ENCODE data around the gene PARP1.

Gene PARP1

GRCh38 chr1:226414098-226414698 is 6.3 kb upstream of the PARP1 start:
- H3K9me3 Mint-ChIP-seq = no peaks in the 10 kb centered on the region
- H3K4me1 Mint-ChIP-seq = peaks cover under 1% of the 10 kb centered on the region
- TF ChIP-seq CTCF (IDR thresholded peaks at IDR 0.05; ENCODE audit: unreplicated experiment in 3 of 3) = no peak
- no peak overlapping the region for H3K27ac Mint-ChIP-seq
- H3K4me3 Mint-ChIP-seq = no peak overlapping the region
- peaks cover 3% of the 10 kb centered on the region for H3K27me3 Mint-ChIP-seq (ENCODE audit: low read depth)
- no peaks in the 10 kb centered on the region for H3K36me3 Mint-ChIP-seq (ENCODE audit: low read depth)

GRCh38 chr1:226411619-226412018 is 3.7 kb upstream of the PARP1 start:
- Mint-ChIP-seq H3K36me3 (ENCODE audit: low read depth) (no peaks in the 10 kb centered on the region), H3K9me3 (no peaks in the 10 kb centered on the region), H3K4me1 (peaks cover 6% of the 10 kb centered on the region), H3K27me3 (ENCODE audit: low read depth) (no peaks in the 10 kb centered on the region), H3K27ac (no peak overlapping the region), H3K4me3 (peak overlapping the region in 1 of 3 experiments; percentile 44)
- TF ChIP-seq CTCF (IDR thresholded peaks at IDR 0.05; ENCODE audit: unreplicated experiment in 3 of 3) = no peak

GRCh38 chr1:226410958-226411357 is 3.1 kb upstream of the PARP1 start:
- Mint-ChIP-seq H3K4me3 (peak overlapping the region in 2 of 3 experiments; percentile 47 to 59), H3K27me3 (ENCODE audit: low read depth) (no peaks in the 10 kb centered on the region), H3K9me3 (no peaks in the 10 kb centered on the region), H3K27ac (peak overlapping the region in 1 of 3 experiments; percentile 13), H3K36me3 (ENCODE audit: low read depth) (no peaks in the 10 kb centered on the region), H3K4me1 (peaks cover 12% of the 10 kb centered on the region)
- no peak for TF ChIP-seq CTCF (IDR thresholded peaks at IDR 0.05; ENCODE audit: unreplicated experiment in 3 of 3)

- H3K4me3 Mint-ChIP-seq = peak overlapping the region in 1 of 3 experiments; percentile 32
Observed at GRCh38 chr1:226409392-226409791, 1.5 kb upstream of the PARP1 start.

GRCh38 chr1:226408285-226409184 is 642 bp upstream of the PARP1 start:
- Mint-ChIP-seq H3K4me3 (peak overlapping the region; percentile 84 to 95 (median 87)), H3K4me1 (peaks cover 36% of the 10 kb centered on the region), H3K27me3 (ENCODE audit: low read depth) (no peaks in the 10 kb centered on the region), H3K27ac (peak overlapping the region; percentile 83 to 95 (median 93)), H3K36me3 (ENCODE audit: low read depth) (no peaks in the 10 kb centered on the region), H3K9me3 (no peaks in the 10 kb centered on the region)
- TF ChIP-seq CTCF (IDR thresholded peaks at IDR 0.05; ENCODE audit: unreplicated experiment in 3 of 3) = peak in 1 of 3 experiments; percentile 34

More at GRCh38 chr1:226409392-226409791, 1.5 kb upstream of the PARP1 start:
- Mint-ChIP-seq H3K36me3 (ENCODE audit: low read depth) (no peaks in the 10 kb centered on the region), H3K4me1 (peaks cover 28% of the 10 kb centered on the region), H3K9me3 (no peaks in the 10 kb centered on the region), H3K27ac (peak overlapping the region in 1 of 3 experiments; percentile 93), H3K27me3 (ENCODE audit: low read depth) (no peaks in the 10 kb centered on the region)
- TF ChIP-seq CTCF (IDR thresholded peaks at IDR 0.05; ENCODE audit: unreplicated experiment in 3 of 3) = no peak
